ENCODE data around the gene FREM1. TPM values are rescaled to one million over a fixed set of nuclear protein-coding genes. Genes with fewer than 3 reads are reported as not detected.

Gene FREM1
- polyA plus RNA-seq, 1 donor from 2014 or later, result 2.3 TPM

DNA sequence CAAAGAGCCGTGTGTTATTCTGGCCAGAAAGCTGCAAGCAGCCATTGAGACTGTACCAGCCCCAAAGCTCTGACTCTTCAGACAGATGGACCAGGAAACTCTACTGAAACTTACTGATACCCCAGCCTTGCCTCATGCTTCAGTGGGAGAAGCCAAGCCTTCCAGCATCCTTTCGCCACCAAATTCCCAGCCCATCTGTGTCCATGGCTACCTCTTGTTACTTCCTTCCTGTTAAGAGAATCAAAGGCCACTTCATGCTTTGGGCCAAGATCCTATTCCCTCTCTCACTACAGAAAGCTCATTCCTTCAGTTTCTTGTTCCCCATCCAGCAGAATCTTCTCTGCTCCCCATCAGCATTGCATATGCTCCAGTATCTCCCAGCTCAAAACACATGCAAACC is 46.9 kb upstream of the FREM1 start:
- Histone ChIP-seq H3F3A (ENCODE audit: insufficient read depth, low read length, poor library complexity, severe bottlenecking) (no peaks in the 10 kb centered on the region), H3K79me2 (replicated peaks; ENCODE audit: insufficient read depth, low read length) (no peaks in the 10 kb centered on the region), H4K20me1 (ENCODE audit: insufficient read depth) (no peaks in the 10 kb centered on the region), H3K27ac (ENCODE audit: low read length) (no peak overlapping the region), H3K9ac (ENCODE audit: low read length) (no peak overlapping the region), H2AFZ (ENCODE audit: low read depth, low read length) (no peak overlapping the region), H3K27me3 (ENCODE audit: insufficient read depth, low read depth, low read length) (no peaks in the 10 kb centered on the region), H3K4me2 (ENCODE audit: low read length) (no peak overlapping the region), H3K9me2 (ENCODE audit: insufficient read depth, low read length) (no peaks in the 10 kb centered on the region), H3K4me3 (ENCODE audit: low read length) (no peak overlapping the region), H3K36me3 (ENCODE audit: insufficient read depth, low read length) (no peaks in the 10 kb centered on the region), H3K9me3 (ENCODE audit: low read length) (no peaks in the 10 kb centered on the region)
- TF ChIP-seq EZH2 (IDR thresholded peaks at IDR 0.05; ENCODE audit: borderline replicate concordance, insufficient read depth, low read length, poor library complexity, severe bottlenecking), result no peak

- H3K9me3 ChIP-seq (ENCODE audit: low read length), result no peaks in the 10 kb centered on the region
- H4K20me1 ChIP-seq (ENCODE audit: insufficient read depth), result no peaks in the 10 kb centered on the region
- H3K27me3 ChIP-seq (ENCODE audit: insufficient read depth, low read depth, low read length), result no peaks in the 10 kb centered on the region
- no peak overlapping the region for H3K4me3 ChIP-seq (ENCODE audit: low read length)
- H3K9ac ChIP-seq (ENCODE audit: low read length), result no peak overlapping the region
- H3K27ac ChIP-seq (ENCODE audit: low read length), result no peak overlapping the region
- no peaks in the 10 kb centered on the region for H3K36me3 ChIP-seq (ENCODE audit: insufficient read depth, low read length)
- H3K4me2 ChIP-seq (ENCODE audit: low read length), result no peak overlapping the region
- TF ChIP-seq POLR2AphosphoS5 (IDR thresholded peaks at IDR 0.05) (no peak), EZH2 (IDR thresholded peaks at IDR 0.05; ENCODE audit: borderline replicate concordance, insufficient read depth, low read length, poor library complexity, severe bottlenecking) (no peak), RAD21 (conservative IDR thresholded peaks at IDR 0.05) (no peak), SMC3 (conservative IDR thresholded peaks at IDR 0.05; ENCODE audit: poor library complexity) (no peak), TAF1 (IDR thresholded peaks at IDR 0.05; ENCODE audit: low read depth) (no peak), EP300 (conservative IDR thresholded peaks at IDR 0.05; ENCODE audit: poor library complexity, severe bottlenecking) (no peak)
- TF ChIP-seq, protein P1, sequence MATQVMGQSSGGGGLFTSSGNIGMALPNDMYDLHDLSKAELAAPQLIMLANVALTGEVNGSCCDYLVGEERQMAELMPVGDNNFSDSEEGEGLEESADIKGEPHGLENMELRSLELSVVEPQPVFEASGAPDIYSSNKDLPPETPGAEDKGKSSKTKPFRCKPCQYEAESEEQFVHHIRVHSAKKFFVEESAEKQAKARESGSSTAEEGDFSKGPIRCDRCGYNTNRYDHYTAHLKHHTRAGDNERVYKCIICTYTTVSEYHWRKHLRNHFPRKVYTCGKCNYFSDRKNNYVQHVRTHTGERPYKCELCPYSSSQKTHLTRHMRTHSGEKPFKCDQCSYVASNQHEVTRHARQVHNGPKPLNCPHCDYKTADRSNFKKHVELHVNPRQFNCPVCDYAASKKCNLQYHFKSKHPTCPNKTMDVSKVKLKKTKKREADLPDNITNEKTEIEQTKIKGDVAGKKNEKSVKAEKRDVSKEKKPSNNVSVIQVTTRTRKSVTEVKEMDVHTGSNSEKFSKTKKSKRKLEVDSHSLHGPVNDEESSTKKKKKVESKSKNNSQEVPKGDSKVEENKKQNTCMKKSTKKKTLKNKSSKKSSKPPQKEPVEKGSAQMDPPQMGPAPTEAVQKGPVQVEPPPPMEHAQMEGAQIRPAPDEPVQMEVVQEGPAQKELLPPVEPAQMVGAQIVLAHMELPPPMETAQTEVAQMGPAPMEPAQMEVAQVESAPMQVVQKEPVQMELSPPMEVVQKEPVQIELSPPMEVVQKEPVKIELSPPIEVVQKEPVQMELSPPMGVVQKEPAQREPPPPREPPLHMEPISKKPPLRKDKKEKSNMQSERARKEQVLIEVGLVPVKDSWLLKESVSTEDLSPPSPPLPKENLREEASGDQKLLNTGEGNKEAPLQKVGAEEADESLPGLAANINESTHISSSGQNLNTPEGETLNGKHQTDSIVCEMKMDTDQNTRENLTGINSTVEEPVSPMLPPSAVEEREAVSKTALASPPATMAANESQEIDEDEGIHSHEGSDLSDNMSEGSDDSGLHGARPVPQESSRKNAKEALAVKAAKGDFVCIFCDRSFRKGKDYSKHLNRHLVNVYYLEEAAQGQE (IDR thresholded peaks at IDR 0.05; ENCODE audit: borderline replicate concordance), result no peak
- TF ChIP-seq, protein P2, sequence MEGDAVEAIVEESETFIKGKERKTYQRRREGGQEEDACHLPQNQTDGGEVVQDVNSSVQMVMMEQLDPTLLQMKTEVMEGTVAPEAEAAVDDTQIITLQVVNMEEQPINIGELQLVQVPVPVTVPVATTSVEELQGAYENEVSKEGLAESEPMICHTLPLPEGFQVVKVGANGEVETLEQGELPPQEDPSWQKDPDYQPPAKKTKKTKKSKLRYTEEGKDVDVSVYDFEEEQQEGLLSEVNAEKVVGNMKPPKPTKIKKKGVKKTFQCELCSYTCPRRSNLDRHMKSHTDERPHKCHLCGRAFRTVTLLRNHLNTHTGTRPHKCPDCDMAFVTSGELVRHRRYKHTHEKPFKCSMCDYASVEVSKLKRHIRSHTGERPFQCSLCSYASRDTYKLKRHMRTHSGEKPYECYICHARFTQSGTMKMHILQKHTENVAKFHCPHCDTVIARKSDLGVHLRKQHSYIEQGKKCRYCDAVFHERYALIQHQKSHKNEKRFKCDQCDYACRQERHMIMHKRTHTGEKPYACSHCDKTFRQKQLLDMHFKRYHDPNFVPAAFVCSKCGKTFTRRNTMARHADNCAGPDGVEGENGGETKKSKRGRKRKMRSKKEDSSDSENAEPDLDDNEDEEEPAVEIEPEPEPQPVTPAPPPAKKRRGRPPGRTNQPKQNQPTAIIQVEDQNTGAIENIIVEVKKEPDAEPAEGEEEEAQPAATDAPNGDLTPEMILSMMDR (IDR thresholded peaks at IDR 0.05; ENCODE audit: poor library complexity, severe bottlenecking), result no peak
- H2AFZ ChIP-seq (ENCODE audit: low read depth, low read length), result no peak overlapping the region
- H3K79me2 ChIP-seq (replicated peaks; ENCODE audit: insufficient read depth, low read length), result no peaks in the 10 kb centered on the region
- H3F3A ChIP-seq (ENCODE audit: insufficient read depth, low read length, poor library complexity, severe bottlenecking), result no peaks in the 10 kb centered on the region
- H3K9me2 ChIP-seq (ENCODE audit: insufficient read depth, low read length), result no peaks in the 10 kb centered on the region
These were observed 46.0 kb upstream of the FREM1 start for GRCh38 chr9:14956208-14956607.

GRCh38 chr9:14945351-14945750 is 35.1 kb upstream of the FREM1 start:
- H3K79me2 ChIP-seq (replicated peaks; ENCODE audit: insufficient read depth, low read length), result no peaks in the 10 kb centered on the region
- H2AFZ ChIP-seq (ENCODE audit: low read depth, low read length), result no peak overlapping the region
- no peak overlapping the region for H3K9ac ChIP-seq (ENCODE audit: low read length)
- H3K36me3 ChIP-seq (ENCODE audit: insufficient read depth, low read length), result no peaks in the 10 kb centered on the region
- no peak overlapping the region for H3K4me2 ChIP-seq (ENCODE audit: low read length)
- H3K9me3 ChIP-seq (ENCODE audit: low read length), result no peaks in the 10 kb centered on the region
- H3K27me3 ChIP-seq (ENCODE audit: insufficient read depth, low read depth, low read length), result no peaks in the 10 kb centered on the region
- no peaks in the 10 kb centered on the region for H3F3A ChIP-seq (ENCODE audit: insufficient read depth, low read length, poor library complexity, severe bottlenecking)
- H3K27ac ChIP-seq (ENCODE audit: low read length), result no peak overlapping the region
- H3K4me3 ChIP-seq (ENCODE audit: low read length), result no peak overlapping the region
- H4K20me1 ChIP-seq (ENCODE audit: insufficient read depth), result no peaks in the 10 kb centered on the region
- H3K9me2 ChIP-seq (ENCODE audit: insufficient read depth, low read length), result no peaks in the 10 kb centered on the region
- TF ChIP-seq, protein P2 (IDR thresholded peaks at IDR 0.05; ENCODE audit: poor library complexity, severe bottlenecking), result no peak
- no peak for TF ChIP-seq MXI1 (conservative IDR thresholded peaks at IDR 0.05; ENCODE audit: poor library complexity, severe bottlenecking)
- TF ChIP-seq SMC3 (conservative IDR thresholded peaks at IDR 0.05; ENCODE audit: poor library complexity), result no peak
- no peak for TF ChIP-seq RAD21 (conservative IDR thresholded peaks at IDR 0.05)
- TF ChIP-seq POLR2AphosphoS5 (IDR thresholded peaks at IDR 0.05), result no peak
- TF ChIP-seq EP300 (conservative IDR thresholded peaks at IDR 0.05; ENCODE audit: poor library complexity, severe bottlenecking), result no peak

All from neural cell (in vitro differentiated cells).